HG02798 (cell line): Measurements from ENCODE around the gene PRKG1.
"Not testable (repeated sequence)": the region's sequence is repeated elsewhere in the genome, so short reads cannot be mapped to it uniquely, and the experiment has no call there.

Experiments
- ATAC-seq: cut with Tn5 transposase; IDR thresholded peaks from one replicate; pipeline ENCODE4 v1.9.1; 2021; ENCODE audit warnings: mild to moderate bottlenecking; ENCODE audit not compliant: unreplicated experiment, poor library complexity

The PRKG1 gene

GRCh38 chr10:51255381-51255780 is 181.1 kb downstream of the PRKG1 start:
- no peak for ATAC-seq

GRCh38 chr10:51257511-51258248 is 183.4 kb downstream of the PRKG1 start:
- no peak for ATAC-seq

GRCh38 chr10:51260376-51260775 is 186.1 kb downstream of the PRKG1 start:
- no peak for ATAC-seq

- no peak for ATAC-seq
These were observed 192.2 kb downstream of the PRKG1 start for GRCh38 chr10:51266496-51266895.

GRCh38 chr10:51267980-51268570 is 193.8 kb downstream of the PRKG1 start:
- ATAC-seq, result not testable (repeated sequence)

GRCh38 chr10:51269821-51270220 is 195.5 kb downstream of the PRKG1 start:
- no peak for ATAC-seq

- ATAC-seq, result no peak
These were observed 196.7 kb downstream of the PRKG1 start for GRCh38 chr10:51270936-51271530.

- ATAC-seq, result not testable (repeated sequence)
These were observed 197.8 kb downstream of the PRKG1 start for GRCh38 chr10:51272099-51272498.

GRCh38 chr10:51272555-51272954 is 198.3 kb downstream of the PRKG1 start:
- ATAC-seq, result no peak

- no peak for ATAC-seq
These were observed 199.3 kb downstream of the PRKG1 start for GRCh38 chr10:51273574-51273973.

- ATAC-seq, result not testable (repeated sequence)
These were observed 201.8 kb downstream of the PRKG1 start for GRCh38 chr10:51276097-51276496.

- ATAC-seq, result not testable (repeated sequence)
These were observed 207.1 kb downstream of the PRKG1 start for GRCh38 chr10:51281387-51281786.

- no peak for ATAC-seq
These were observed 211.3 kb downstream of the PRKG1 start for GRCh38 chr10:51285601-51286000.

GRCh38 chr10:51288511-51288910 is 214.2 kb downstream of the PRKG1 start:
- ATAC-seq, result no peak

- ATAC-seq, result no peak
These were observed 215.2 kb downstream of the PRKG1 start for GRCh38 chr10:51289519-51289918.

- ATAC-seq, result no peak
These were observed 217.7 kb downstream of the PRKG1 start for GRCh38 chr10:51291961-51292360.

- ATAC-seq, result no peak
These were observed 223.2 kb downstream of the PRKG1 start for GRCh38 chr10:51297438-51297837.

- ATAC-seq, result no peak
These were observed 226.5 kb downstream of the PRKG1 start for GRCh38 chr10:51300617-51301304.

- ATAC-seq, result no peak
These were observed 227.4 kb downstream of the PRKG1 start for GRCh38 chr10:51301644-51302043.

- no peak for ATAC-seq
These were observed 228.0 kb downstream of the PRKG1 start for GRCh38 chr10:51302316-51302715.

GRCh38 chr10:51308116-51308515 is 233.8 kb downstream of the PRKG1 start:
- ATAC-seq, result no peak
